Hematopoietic multipotent progenitor cell treated with erythropoietin and hydrocortisone succinate and interleukin-3 and kit ligand, for 15 days (in vitro differentiated cells): ENCODE measurements around the gene NT5E.

Source experiments
- DNase-seq: peaks from one replicate; pipeline ENCODE4 v3.0.0-alpha.2; 2015; ENCODE audit warnings: low spot score

The NT5E gene

DNA sequence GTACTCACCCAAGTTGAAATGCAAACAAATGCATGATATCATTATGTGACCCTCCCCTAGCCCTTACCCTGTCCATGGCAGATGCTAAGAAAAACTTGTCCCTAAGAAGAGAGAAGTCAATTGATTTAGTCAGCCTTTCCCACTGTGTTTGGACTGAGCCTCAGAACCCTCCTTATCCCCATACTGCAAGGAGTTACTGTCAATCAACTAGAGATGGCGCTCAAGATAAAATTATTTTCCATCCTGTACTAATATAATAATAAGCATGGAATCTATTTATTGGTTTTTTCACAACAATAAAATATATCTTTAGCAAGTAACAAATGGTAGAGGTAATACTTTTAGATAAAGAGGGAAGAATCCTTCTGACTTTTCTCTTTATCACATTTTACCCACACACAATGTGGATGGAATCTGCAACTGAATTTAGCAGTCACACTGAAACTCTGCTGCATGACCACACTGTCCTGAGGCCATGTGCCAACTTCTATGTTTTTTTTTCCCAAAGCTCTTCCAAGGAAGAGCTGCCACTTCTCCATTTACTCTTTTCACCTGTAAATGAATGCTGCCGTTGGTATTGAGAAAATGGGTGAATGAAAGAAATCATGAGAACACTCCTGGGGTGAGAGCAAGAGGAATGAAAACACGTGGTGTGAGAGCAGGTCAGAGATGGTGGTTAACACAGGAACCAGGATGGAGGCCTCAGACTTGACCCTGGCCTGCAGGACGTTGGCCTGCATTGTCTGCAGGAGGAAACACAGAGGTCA lies 10.5 kb downstream of the NT5E start:
- no peak for DNase-seq

DNA sequence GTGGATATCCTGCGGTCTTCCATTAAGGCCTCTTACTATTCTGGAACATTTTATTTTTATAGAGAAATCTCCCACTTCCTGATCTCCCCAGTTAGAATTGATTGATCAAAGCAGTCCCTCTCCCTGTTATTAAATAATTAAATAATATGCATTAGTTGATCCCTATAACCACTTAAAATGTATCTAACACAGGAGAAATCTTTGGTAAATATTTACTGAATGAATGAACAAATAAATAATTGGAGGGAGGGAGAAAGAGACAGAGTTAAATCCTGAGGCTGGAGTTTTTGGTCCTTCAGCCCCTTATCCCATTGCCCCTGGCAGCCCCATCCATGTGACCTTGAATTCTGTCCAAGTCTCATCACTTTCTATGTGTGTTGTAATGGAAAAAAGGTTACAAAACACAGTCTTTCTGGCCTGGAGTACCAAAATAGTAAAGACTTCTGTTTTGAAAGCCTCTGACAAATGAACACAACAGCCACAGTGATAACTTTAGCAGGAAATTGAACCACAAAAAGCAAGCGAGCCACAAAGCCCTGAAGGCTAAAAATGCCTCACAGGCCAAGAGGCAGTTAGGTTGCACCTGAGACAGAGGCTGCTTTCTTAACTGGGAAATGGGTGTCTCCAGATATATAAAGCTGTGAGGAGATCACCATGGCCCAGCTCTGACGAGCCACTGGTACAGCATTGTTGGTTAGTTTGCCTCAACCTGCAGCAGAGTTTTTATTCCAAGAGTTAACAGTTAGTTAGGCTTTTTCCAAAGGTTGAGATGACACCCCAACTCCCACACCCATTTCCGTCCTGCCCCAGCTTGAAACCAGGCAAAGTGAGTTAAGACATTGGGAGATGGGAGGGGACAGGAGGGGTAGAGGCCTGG lies 11.3 kb downstream of the NT5E start:
- no peak for DNase-seq

DNA sequence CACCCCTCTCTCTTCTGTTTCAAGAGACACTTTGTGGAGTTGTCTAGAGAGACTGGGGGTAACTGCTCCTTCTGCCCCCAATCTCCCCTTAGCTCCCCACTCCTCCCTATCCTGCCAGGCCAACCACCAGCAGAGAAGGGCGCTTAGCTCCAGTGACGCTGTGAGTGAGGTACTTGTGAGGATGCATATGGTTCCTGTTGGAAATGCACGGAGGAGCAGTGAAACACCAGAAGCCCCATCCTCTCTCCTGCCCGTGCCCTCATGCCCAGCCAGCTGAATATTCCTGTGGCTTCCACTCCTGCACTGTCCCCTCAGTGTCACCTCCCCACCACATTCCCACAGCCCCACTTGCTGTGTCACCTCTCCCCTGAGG lies 11.9 kb downstream of the NT5E start:
- no peak for DNase-seq

DNA sequence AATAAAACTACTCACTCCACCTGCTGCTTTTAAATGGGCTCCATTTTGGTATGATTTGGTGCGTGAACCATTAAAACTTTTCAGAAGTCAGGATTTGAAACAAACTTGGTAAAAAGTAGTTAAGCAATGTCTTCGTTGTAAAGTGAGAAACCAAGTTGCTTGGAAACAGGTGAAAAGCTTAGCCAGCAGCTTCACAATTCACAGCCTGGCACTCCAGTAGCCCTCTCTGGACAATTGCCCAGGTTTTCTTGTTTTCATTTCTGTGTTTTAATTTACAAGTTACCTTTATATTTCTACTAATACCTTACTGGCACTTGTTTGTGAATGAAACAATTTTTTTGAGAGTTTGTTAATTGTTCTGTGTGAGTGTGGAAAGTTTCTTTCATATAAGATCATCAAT lies 12.8 kb downstream of the NT5E start:
- DNase-seq, result no peak

DNA sequence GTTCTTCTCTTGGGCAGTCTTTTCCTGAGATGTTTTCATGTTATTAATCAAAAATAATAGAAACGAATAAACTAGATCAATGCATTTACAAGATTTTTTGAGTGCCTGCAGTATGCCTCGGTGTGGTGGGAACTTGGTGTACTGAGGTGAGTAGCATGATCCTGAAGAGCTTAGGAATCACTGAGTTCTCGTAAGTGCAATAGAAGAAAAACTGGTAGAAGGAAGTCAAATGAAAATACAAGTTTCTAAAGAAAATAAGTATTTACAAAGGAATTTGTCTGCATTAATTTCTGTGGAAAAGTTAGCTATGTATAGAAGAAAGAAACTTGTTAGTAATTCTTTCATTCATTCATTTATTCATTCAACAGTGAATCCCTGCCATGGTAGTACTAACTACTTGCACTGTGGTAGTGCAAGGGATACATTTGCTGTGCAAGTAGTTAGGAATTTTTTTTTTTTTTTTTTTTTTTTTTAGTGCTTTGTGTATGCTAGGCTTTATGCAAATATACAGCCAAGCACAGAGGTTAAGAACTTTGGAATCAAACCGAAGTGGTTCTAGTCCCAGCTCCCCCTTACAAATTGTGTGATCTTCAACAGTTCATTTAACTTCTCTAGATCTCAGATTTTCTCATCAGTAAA lies 13.9 kb downstream of the NT5E start:
- no peak for DNase-seq

DNA sequence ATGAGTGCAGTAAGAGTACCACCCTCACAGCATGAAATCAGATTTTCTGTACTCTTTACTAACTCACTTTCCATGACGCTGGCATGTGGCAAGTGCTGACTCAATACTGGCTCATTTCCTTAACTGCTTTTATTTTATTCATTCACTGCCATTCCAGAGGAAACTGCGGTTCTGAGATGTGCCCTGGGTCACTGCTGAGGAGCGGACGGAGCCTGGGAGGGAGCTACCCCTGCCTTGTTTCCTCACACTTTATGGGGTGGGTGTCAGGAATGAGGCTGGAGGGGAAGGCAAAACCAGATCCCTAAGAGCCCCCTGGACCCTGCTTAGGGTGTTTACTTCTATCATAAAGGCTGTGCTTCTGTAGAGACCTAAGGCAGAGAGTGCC lies 14.4 kb downstream of the NT5E start:
- DNase-seq, result no peak

DNA sequence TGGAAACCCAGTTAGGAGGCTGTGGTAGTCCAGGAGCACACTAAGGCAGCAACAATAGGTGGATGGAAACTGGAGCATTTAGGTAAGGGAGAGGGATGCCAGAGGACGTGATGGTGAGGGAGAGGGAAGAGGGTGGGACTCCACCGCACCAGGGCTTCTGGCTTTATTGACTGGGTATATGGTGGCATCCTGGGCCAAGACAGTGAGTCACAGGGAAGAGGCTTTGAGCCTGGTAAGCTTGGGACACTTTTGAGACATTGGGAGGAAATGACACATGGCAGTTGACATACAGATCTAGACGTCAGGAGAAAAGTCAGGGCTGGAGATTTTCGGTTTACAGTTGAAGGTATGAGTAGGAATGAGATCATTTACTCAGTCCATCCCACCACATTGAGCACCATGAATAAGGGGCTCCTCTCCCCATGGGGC lies 14.9 kb downstream of the NT5E start:
- DNase-seq, result no peak

DNA sequence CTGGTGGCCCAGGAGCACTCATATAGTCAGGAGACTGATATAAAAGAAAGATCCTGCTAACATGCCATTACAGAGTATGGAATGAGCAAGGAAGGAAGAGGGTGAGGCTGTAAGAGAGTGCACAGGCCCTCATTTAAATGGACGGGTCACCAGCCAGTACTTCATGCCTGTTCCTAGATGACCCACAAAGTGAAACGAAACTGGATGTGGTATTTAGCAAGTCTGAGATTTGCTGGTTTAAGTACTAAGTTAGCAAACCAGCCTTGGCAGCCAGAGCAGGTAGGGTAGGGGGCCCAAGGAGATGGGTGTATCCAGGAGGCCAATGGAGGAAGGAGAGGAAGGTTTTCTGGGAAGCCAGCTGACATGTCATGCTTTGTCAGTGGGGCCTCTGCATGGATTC lies 15.9 kb downstream of the NT5E start:
- DNase-seq, result no peak

DNA sequence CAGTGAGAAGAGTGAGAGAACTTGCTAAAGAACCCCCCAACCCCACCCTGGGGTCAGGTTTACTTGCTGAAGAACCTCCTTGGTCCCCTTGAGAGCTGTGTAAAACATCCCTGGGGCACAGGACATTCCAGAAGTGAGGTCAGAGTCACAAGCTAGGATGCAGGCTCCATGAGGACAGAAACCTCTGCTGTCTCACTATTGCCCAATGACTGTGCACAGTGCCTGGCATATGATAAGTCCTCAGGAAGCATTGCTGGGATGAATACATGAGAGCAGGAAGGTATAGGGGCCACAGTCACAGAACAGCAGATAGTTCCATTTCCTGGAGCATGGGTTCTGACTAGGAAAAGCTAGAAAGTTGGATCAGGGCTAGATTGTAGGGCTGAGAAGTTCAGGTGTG lies 18.4 kb downstream of the NT5E start:
- no peak for DNase-seq

DNA sequence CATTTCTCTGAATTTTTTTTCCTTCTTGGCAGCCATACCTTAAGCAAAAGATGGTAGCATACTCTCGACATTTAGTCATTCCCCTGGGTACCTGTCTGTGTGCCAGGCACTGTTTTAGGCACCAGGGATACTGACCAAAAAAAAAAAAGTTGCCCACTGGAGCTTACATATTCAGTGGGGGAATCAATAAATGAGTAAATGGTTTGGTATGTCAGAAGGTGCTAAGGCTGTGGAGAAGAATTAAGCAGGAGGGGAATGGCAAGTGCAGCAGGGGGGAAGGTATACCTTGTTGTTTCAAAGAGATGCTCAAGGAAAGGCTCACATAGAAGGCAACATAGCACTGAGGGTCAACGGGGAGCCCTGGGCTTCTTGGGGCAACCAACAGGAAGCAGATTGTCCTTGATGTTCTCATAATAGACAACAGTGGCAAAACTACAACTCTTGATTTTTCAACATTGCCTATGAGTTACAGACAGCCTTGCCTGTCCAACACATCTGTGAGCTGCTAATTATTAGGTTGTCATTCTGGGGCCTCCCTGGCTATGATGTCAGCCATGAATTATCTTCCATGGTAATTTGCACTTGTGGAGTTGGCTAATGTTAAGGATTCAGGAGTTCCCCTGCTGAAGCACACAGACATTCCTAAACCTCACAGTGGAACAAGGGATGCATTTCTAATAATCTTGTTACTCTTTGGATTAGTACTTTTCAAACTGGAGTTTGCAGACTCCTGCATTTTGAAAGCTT lies 19.6 kb downstream of the NT5E start:
- no peak for DNase-seq

DNA sequence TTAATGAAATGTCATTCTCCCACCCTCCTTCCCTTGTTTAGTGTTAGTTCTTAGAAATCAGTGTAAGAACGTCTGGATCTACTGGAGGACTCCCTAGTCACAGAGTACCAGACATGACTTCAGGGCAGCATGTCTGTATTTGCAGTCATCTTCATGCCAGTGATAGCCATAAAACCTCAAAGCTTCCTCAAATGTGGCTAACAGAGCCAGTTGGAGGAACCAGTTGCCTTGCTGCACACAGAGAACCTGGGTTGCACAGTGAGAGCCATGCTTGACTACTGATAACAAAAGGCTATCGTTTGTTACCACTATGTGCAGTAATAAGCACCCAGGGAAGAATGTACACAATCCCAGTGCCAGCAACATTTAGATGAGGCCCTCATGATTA lies 20.1 kb downstream of the NT5E start:
- no peak for DNase-seq

DNA sequence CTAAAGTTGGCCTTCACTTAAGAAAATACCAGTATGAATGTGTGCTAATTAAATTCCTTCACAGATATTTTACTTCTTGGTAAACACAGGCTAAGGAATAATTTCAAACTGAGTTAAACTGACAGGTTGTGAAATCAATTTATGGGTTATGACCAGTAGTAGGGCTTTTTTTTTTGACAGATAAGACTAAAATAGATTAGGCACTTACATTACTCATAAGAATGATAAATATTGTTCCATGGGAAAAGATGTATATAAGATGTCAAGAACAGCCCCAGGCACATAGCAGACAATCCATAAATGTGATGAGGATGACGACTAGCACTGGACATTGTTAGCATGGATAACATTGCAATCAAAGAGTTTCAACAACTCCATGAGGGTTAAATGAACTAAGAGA lies 22.9 kb downstream of the NT5E start:
- DNase-seq, result no peak

DNA sequence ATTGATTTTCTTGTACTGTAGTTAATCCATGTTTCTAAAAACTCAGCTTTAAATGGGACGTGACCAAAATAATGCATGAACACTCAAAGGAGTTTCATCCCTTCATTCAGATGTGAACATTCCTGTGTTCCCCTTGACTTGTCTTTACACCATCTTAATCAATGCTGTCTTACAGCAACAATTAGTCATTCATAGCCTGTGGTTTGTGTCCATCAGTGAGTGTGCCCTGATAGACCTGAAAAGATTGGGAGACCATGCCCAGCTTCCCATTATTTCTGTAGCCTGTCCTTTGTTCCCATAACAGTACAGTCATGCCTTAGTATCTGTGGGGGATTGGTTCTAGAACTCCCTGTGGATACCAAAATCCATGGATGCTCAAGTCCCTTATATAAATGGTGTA lies 23.9 kb downstream of the NT5E start:
- no peak for DNase-seq

DNA sequence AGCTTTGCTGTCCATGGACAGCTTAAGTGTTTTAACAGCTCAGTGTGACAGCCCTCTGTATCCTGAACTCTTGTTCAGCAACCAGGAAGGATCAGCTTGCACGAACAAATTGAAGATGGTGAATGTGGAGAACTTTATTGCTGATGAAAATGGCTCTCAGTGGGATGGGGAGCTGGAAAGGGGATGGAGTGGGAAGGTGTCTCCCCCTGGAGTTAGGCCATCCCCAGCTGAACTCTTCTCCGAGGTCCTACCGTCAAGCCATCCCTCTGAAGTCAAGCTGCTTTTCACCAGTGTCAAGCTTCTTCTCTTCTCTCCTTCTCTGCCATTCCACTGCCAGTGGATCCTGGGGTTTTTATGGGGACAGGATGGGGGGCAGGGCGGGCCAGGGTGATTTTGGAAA lies 26.6 kb downstream of the NT5E start:
- no peak for DNase-seq

DNA sequence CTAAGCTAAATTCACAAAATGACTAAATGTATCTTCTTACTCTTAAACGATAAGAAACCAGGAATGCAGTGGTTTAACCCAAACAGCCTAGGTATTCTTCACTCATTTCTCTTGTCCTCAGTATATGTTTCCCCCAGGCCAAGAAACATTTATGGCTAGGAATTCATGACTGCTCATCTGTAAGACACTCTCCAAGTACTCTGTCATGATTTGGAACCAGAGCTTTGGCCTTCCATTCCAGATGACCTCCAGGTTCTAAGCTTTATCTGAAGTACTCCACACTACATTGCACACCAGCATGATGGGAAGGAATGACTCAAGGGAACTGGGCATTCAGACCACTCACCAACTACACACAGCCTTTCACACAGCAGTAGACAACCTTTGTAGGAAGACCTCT lies 29.3 kb downstream of the NT5E start:
- no peak for DNase-seq

DNA sequence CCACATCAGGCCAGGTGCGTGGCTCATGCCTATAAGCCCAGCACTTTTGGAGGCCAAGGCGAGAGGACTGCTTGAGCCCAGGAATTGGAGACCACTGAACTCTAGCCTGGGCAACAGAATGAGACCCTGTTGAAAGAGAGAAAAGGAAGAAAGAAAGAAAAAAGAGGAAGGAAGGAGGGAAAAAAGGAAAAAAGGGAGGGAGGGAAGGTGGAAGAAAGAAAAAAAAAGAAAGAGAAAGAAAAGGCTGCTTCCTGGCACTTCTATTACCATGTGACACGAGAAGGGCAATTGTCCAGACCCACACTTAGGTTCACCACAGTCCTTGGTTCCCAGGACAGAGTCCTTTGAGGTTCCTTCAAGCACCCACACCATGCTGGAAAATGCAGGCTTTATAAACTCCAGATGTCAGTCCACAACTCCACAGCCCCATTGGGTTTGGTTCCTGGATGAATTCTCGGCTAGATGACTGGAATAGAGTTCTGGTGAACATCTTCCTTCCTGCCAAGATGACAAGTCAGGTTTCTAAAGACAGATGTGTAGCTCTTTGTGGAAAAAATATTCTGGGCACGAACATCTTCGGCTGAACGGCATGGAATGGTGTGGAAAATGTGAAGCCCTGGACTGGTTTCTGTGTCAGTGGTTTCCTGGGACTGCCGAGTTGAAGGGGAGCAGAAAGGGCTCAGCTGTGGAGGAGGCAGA lies 32.5 kb downstream of the NT5E start:
- DNase-seq, result no peak

DNA sequence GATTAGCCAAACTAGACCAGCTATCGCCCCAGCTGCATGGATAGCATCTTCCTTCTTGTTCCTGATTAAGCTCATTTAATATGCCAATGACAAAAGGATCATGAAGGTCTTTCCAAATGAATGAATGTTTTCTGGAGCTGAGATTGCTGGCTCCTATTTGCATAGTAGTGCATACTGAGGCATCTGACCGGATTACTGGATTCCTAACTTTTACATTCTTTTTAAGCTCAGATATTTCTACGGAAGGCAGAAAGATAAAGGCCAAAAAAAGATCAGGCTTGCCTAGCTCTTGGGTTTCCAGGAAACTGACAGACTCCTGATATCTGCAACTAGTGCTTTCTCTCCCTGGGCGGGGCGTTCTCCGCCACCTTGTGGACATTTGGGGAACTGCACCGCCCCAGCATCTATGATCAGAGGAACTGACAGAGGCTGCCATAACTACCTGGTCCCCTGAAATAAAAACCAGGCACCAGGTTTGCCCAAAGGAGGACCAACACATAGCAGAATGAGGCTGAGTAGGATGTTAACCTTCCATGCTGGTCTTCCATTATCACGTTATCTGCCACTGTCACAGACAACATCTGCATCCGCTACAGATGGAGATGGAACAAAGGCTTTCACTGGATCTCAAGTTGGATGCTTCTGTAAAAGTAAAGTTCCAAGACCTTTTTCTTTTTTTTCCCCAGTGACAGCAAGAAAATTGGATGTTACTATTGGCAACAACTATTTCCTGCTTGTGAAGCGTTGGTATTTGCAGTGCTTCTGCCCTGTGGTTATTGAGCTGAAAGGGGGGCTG lies 33.2 kb downstream of the NT5E start:
- DNase-seq, result peak; percentile 77

DNA sequence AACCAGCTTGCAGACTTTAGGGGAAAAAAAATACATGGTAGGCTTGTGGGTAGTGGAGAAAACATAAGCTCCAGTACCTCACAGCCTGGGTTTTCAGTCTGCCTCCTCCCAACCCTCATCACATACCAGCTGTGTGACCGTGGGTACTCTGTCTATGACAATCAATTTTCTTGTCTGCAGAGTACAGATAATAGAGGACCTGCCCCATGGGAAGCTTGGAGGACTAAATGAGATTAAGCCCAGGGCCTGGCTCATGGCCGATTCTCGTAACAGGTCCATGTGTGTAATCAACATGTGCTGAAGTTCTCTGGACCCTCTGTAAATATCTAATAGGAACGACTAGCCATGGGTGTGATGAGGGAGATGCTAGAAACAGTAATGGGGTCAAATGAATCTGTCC lies 34.0 kb downstream of the NT5E start:
- DNase-seq, result peak; percentile 66

DNA sequence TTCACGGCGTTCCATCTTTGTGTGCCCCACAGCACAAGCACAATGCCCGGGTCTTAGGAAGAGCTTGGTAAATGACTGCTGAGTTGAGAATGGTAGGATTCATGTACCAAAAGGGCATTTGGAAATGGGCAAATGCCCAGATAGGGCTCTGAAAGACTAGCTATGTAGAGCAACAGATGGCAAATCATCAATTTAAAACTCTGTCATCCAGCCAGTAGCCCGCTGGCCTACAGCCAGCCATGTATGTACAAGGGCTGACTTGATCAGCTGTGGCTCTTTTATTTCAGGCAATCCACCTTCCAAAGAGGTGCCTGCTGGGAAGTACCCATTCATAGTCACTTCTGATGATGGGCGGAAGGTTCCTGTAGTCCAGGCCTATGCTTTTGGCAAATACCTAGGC lies 35.1 kb downstream of the NT5E start:
- peak; percentile 49 for DNase-seq

DNA sequence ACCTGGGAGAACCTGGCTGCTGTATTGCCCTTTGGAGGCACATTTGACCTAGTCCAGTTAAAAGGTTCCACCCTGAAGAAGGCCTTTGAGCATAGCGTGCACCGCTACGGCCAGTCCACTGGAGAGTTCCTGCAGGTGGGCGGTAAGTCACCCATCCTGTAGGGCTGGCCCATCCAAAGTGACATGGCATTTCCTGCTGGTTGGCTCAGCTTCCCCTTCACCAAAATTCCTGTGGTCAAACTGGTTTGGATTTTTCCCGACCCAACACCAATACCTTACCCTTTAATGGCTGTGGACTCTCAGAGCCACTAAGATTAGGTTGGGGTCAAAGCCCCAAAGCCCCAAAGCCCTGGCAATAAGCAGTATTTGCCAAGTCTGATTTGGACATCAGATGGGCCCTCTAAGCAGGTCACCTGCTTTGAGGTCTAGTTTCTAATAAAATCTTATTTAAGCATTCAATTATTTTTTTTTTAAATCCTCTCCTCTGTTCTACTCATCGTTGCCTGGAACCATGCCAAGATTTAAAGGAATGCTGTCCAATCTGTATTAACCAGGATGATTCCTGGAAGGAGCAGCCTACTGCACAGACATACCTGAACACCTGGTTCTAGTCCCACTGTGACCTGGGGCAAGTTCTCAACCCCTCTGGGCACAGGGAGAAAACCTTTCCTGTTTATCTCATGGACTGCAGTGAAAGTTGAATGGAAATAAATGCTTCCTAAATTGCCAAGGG lies 40.8 kb downstream of the NT5E start:
- no peak for DNase-seq
